Measurements from ENCODE around the gene DYNLT2. TPM values are rescaled to one million over a fixed set of nuclear protein-coding genes. Genes with fewer than 3 reads are reported as not detected.

DYNLT2 gene
- total RNA-seq, 4 donors from 2014 or later, result 0.54 to 4.1 (median 1.1) TPM

- 77 to 79% methylated on average over 5 of the region's 5 CpGs for WGBS, 2 donors
- no peak for DNase-seq (ENCODE audit: low spot score in 2 of 2)
- intact Hi-C loops (cut with DNase I; ENCODE audit: low total_unique reads), result no loop called here
Measured at GRCh38 chr6:169695131-169695530, 56.2 kb downstream of the DYNLT2 start.

DNA sequence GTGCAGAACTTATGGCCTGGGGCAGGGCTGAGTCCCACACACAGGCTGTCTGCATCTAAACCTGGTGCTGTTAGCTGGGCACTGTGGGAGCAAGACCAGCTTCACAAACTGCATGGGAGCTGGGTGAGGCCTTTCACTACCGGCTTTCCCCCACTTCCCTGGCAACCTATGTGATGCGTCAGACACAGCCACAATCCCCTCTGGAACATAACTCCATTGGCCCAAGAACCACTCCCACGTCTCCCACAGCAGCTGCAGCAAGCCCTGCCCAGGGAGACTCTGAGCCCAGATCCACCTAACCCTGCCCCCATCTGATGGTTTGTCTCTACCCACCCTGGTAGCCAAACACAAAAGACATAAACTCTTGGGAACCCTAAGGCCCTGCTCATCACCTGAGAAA, 58.9 kb downstream of the DYNLT2 start:
- 96 to 97% methylated on average over 3 of the region's 3 CpGs for WGBS, 2 donors

More at GRCh38 chr6:169695131-169695530, 56.2 kb downstream of the DYNLT2 start:
- H3K4me3 ChIP-seq (ENCODE audit: low read depth, poor library complexity, severe bottlenecking), result no peak overlapping the region
- no peak for TF ChIP-seq POLR2A (IDR thresholded peaks at IDR 0.05)
- TF ChIP-seq, protein P1, sequence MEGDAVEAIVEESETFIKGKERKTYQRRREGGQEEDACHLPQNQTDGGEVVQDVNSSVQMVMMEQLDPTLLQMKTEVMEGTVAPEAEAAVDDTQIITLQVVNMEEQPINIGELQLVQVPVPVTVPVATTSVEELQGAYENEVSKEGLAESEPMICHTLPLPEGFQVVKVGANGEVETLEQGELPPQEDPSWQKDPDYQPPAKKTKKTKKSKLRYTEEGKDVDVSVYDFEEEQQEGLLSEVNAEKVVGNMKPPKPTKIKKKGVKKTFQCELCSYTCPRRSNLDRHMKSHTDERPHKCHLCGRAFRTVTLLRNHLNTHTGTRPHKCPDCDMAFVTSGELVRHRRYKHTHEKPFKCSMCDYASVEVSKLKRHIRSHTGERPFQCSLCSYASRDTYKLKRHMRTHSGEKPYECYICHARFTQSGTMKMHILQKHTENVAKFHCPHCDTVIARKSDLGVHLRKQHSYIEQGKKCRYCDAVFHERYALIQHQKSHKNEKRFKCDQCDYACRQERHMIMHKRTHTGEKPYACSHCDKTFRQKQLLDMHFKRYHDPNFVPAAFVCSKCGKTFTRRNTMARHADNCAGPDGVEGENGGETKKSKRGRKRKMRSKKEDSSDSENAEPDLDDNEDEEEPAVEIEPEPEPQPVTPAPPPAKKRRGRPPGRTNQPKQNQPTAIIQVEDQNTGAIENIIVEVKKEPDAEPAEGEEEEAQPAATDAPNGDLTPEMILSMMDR (IDR thresholded peaks at IDR 0.05), result no peak

DNA sequence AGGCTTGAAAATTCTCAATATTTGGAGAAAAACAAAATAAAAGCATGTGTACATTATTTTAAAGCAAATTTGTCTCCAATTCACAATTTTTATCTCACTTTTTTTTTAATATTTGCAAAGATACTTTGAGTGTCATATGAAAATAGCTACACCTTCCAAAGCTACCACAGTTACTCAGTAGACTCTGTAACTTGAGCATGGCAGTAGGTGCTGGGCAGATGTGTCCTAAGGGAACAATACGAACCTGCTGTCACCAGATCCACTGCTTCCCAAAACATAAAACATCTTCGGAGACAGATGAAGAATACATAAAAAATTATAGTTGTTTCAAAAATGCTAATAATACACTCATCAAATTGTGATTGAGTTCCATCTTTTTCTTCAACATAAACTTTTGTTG, 60.1 kb downstream of the DYNLT2 start:
- WGBS, 2 donors, result 96% methylated on average over 2 of the region's 2 CpGs
- no peak for DNase-seq (ENCODE audit: low spot score in 2 of 2)
- intact Hi-C loops (cut with DNase I; ENCODE audit: low total_unique reads), result no loop called here
- TF ChIP-seq POLR2A (IDR thresholded peaks at IDR 0.05), result no peak
- TF ChIP-seq, protein P1 (IDR thresholded peaks at IDR 0.05), result no peak
- H3K4me3 ChIP-seq (ENCODE audit: low read depth, poor library complexity, severe bottlenecking), result no peak overlapping the region

More for the DNA sequence above, 58.9 kb downstream of the DYNLT2 start:
- TF ChIP-seq, protein P1 (IDR thresholded peaks at IDR 0.05), result no peak
- TF ChIP-seq POLR2A (IDR thresholded peaks at IDR 0.05), result no peak
- intact Hi-C loops (cut with DNase I; ENCODE audit: low total_unique reads), result no loop called here
- no peak for DNase-seq (ENCODE audit: low spot score in 2 of 2)
- H3K4me3 ChIP-seq (ENCODE audit: low read depth, poor library complexity, severe bottlenecking), result no peak overlapping the region

Other genes starting within 250 kb of the DYNLT2 start
- gene WDR27, start 49.5 kb downstream of the DYNLT2 start, total RNA-seq, result 10 to 100 TPM; 15.7 to 40.0 (median 19.5) TPM
- gene C6orf120, start 49.4 kb downstream of the DYNLT2 start, total RNA-seq, result 10 to 100 TPM; 20.8 to 28.8 (median 25.6) TPM
- 10 to 100 TPM; 32.7 to 42.8 (median 37.0) TPM for gene PHF10, start 27.1 kb downstream of the DYNLT2 start, total RNA-seq
- gene ERMARD, start 50 bp upstream of the DYNLT2 start, total RNA-seq, result 10 to 100 TPM; 12.0 to 30.5 (median 25.2) TPM

Data from lower leg skin (tissue), 4 donors.